AML-193 (cell line): ENCODE results near the gene EVC.
"Not testable (repeated sequence)": the region's sequence is repeated elsewhere in the genome, so short reads cannot be mapped to it uniquely, and the experiment has no call there.

Experiments
- DNase-seq, 2 experiments: peaks; one replicate each; lab custom pipeline; 2025; lab: John Stamatoyannopoulos, UW

EVC gene

GRCh38 chr4:5845035-5845905 lies 134.3 kb downstream of the EVC start:
- DNase-seq, result no peak

- DNase-seq, result no peak
Measured at GRCh38 chr4:5851637-5852301, 140.8 kb downstream of the EVC start.

GRCh38 chr4:5852523-5853202 lies 141.7 kb downstream of the EVC start:
- DNase-seq, result no peak

GRCh38 chr4:5854929-5855328 lies 143.9 kb downstream of the EVC start:
- DNase-seq, result no peak

- DNase-seq, result not testable (repeated sequence)
Measured at GRCh38 chr4:5856362-5856761, 145.4 kb downstream of the EVC start.

- no peak for DNase-seq
Measured at GRCh38 chr4:5857199-5857598, 146.2 kb downstream of the EVC start.

GRCh38 chr4:5858020-5858769 lies 147.2 kb downstream of the EVC start:
- no peak for DNase-seq

- DNase-seq, result no peak
Measured at GRCh38 chr4:5863461-5864113, 152.6 kb downstream of the EVC start.
